GM21423 (cell line): ENCODE measurements around the gene ARSK.

ENCODE experiments used
- ATAC-seq: cut with Tn5 transposase; IDR thresholded peaks from one replicate; pipeline ENCODE4 v1.9.1; 2021; ENCODE audit warnings: mild to moderate bottlenecking, moderate library complexity; ENCODE audit not compliant: unreplicated experiment

Gene ARSK

DNA sequence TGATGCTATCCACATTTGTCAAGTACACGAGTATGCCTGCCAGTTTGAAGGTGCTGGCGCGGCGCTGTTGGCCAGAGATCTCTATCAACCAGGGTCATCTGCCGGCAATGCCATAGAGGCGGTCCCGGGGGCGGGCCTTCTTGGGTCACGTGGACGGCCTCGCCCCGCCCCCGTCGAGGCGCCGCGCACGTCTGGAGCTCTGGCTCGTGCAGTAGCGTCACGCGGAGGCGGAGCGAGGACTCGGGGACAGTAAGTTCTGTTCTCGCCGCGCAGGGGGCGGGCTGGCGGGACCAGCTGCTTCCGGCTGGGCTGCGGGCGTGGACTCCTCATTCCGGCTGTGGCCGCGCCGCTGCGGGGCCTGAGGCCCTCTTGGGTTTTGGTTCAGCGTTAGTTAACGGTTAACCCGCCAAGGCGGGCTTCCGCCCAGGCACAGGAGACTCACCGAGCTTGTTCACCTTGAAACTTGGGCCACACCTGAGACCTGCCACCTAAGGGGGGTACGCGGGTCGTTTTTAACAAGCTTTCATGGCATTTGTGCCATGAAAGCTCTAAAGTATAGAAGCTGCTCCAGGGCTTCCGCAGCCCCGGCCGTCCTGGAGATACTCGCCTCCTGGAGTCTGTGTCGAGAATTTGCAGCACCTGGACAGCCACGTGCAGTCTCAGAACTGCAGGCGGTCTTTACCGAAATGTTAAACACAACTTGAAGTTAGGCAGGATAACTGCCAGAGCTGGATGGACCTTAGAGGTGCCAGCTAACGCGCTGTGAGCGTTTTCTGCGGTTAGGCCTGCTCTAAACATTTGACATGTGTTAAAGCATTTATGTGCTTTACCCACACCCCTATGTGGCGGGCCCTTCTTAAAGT is 91.9 kb downstream of the ARSK start, which contains the start of gene RFESD:
Gene RFESD (plus strand): TSS at position 209 of the 863 bp plus-strand sequence. CDS start 5,495 bp downstream, outside the sequence.
- peak; percentile 98 for ATAC-seq

DNA sequence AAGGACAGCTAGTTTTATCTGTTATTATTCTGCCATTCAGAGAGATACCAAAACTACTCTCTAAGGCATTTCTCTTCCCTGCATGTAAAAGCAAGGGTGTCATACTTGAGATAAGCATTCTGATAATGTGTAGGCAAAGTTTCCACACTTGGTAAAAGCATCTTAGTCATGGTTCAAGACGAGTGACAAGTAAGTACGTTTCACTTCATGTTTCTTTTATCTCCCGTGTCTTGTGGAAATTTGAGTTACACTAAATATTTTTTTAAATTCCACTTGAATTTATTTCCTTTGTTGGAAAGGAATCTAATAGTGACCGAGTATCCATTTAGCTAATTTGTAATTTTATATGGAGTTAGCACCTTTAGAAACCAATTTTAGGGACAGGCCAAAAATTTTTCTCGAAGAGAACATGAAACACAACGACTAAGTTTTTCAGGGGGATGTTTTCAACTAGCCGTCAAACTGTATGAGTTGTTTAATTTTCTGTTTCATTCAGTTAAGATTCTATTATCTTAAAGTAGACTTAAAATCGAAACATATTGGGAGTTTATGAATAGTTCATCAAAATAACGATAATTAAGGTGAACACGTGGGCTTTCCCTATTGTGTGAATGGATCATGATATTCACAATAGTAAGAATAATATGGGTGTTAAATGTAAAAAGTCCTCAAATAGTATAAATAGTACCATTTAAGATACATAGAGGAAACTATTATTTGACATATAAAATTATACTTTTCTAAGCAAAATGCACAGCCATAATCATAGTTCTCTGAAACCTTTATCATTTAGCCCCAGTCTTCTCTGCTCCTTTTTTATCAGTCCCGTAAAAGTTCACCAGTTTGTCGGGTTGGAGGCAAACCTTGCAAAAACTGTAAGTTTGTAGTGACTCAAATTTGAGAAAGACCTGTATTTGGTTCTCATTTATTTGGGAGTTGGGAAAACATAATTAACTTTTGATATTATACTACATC is 93.3 kb downstream of the ARSK start:
- ATAC-seq: no peak

DNA sequence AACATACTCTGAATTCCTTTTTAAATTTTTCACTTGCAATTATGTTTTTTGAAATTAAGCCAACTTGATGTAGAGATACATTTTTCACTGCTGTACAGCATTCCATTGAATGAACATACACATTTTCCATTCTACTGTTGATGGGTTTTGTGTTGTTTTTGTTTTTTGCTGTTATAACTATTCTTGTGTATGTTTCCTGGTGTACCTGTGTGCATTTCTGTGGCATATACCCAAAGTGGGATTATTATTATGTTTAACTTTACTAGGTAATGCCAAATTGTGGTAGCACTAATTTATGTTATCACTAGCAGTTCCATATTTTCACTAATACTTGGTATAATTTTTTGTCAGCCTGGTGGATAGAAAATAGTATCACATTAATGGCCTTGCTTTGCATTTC is 94.4 kb downstream of the ARSK start:
- ATAC-seq: no peak

DNA sequence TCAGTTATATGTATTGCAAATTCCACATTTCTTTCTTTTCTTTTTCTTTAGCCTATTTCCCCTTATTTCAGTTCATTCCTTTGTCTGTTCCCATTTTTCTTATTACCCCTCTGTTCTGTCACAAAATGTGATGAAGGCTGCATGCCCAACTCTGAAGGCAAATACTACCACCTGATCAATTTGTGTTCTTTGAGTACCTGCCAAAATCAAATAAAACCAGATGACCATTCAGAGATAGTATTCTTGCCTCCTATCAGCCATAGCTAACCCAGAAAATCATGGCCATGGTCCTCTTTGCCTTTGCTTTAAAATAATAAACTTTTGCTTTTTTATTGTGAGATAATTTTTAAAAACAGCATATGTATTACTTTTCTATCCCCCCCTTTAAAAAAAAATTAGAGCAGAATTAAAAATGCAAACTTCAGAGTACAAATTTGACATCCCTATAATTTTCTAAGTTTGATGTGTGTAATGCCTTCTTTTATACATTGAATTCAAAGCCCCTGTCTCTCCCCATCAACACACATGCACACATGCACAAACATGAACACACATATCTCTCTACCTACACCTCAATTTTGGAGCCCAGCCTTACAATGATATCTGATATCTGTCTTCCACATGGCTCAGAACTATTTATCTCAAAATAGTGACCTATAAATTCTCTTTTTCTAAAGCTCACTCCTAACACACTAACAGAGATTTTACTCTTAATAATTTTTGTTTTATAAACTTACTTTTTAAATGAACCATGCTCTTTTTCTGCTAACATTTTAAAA is 95.1 kb downstream of the ARSK start:
- ATAC-seq: no peak

DNA sequence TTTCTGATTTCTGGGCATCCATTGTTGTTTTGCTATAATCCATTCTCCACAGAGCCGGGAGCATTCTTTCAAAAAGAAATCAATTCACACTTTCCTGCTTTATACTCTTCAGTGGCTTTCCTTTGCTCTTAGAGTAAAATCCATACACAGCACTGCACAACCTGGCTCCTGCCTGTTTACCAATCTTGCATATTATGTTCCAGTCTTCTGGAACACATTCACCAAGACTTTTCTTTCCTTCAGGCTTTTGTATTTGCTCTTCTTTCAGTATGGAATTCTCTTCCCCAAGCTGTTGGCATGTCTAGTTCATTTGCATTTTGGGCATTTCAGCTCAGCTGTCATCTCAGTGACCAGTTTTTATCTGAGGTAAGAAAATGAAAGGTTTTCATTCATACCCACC is 97.9 kb downstream of the ARSK start:
- no peak for ATAC-seq

DNA sequence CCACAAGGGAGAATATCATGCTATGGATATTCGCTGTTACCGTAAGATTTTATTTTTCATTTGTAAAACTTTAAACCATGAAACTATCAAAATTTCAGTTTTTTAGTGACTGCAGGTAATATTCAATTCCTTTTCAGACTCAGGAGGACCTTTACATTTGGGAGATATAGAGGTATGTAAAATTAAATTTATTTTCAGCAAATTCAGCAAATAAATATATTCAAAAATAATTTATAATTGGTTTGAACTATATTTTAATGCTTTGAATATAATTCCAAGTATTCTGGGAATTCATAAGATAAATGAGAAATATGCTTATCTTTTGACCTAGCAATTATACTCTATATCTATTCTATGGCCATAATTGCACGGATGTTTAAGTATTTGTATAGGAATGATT is 99.3 kb downstream of the ARSK start:
- no peak for ATAC-seq
